Subcutaneous abdominal adipose tissue (tissue), 5 donors: Measurements from ENCODE around the gene ZSWIM2.
"Not testable (repeated sequence)": the region's sequence is repeated elsewhere in the genome, so short reads cannot be mapped to it uniquely, and the experiment has no call there.

ENCODE experiments used
- H3K27ac ChIP-seq: one replicate; pipeline ENCODE4 v1.7.0; 2013; ENCODE audit warnings: low read depth, mild to moderate bottlenecking, inconsistent platforms, low read length, moderate library complexity
- H3K27me3 ChIP-seq, 5 donors: one replicate each; pipeline ENCODE4 v1.7.0; 2013; ENCODE audit warnings: low read length in 5 of 5, inconsistent platforms in 1 of 5; ENCODE audit not compliant: control insufficient read depth in 5 of 5, insufficient read depth in 4 of 5
- H3K36me3 ChIP-seq, 5 donors: one replicate each; pipeline ENCODE4 v1.7.0; 2013; ENCODE audit warnings: low read length in 5 of 5; ENCODE audit not compliant: control insufficient read depth in 5 of 5, insufficient read depth in 5 of 5
- H3K4me1 ChIP-seq, 5 donors: one replicate each; pipeline ENCODE4 v1.7.0; 2013; ENCODE audit warnings: low read length in 5 of 5, mild to moderate bottlenecking in 3 of 5, moderate library complexity in 1 of 5; ENCODE audit not compliant: control insufficient read depth in 5 of 5, insufficient read depth in 5 of 5
- H3K4me3 ChIP-seq, 5 donors: one replicate each; pipeline ENCODE4 v1.7.0; 2013; ENCODE audit warnings: low read length in 5 of 5, low read depth in 1 of 5
- H3K9ac ChIP-seq, 5 donors: one replicate each; pipeline ENCODE4 v1.7.0; 2013; ENCODE audit warnings: low read length in 5 of 5, mild to moderate bottlenecking in 4 of 5, moderate library complexity in 3 of 5
- H3K9me3 ChIP-seq, 5 donors: one replicate each; pipeline ENCODE4 v1.7.0; 2013; ENCODE audit warnings: low read length in 5 of 5; ENCODE audit not compliant: control insufficient read depth in 5 of 5
- donor health status: healthy.
- donor health status: healthy.
- donor health status: healthy.
- donor health status: healthy.
- donor health status: healthy.

ZSWIM2 gene

DNA sequence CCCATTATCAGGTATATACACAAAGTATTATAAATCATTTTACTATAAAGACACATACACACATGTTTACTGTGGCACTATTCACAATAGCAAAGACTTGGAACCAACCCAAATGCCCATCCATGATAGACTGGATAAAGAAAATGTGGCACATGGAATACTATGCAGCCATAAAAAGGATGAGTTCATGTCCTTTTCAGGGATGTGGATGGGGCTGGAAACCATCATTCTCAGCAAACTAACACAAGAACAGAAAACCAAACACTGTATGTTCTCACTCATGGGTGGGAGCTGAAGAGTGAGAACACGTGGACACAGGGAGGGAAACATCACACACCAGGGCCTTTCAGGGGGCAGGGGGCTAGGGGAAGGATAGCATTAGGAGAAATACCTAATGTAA lies 50.4 kb downstream of the ZSWIM2 start:
- not testable (repeated sequence) for H3K27ac ChIP-seq, H3K4me1 ChIP-seq, H3K9me3 ChIP-seq, H3K27me3 ChIP-seq, H3K4me3 ChIP-seq, H3K9ac ChIP-seq, H3K36me3 ChIP-seq

DNA sequence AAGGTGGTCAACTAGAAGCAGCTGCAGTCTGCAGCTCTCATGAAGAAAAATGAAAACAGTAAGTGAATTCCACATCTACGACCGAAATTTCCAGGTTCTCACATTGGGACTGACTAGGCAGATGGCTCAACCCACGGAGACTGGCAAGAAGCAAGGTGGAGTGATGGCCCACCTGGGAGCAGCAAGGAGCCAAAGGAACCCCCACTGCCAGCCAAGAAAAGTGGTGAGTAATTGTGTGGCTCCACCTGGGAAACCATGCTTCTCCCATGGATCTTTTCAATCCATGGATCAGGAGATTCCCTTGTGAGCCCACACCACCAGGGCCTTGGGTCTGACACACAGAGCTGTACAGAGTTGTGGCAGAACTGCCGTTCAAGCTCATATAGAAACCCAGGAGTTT lies 64.0 kb downstream of the ZSWIM2 start:
- no peaks in the 10 kb centered on the region for H3K27me3 ChIP-seq
- H3K4me1 ChIP-seq, result no peaks in the 10 kb centered on the region
- no peak overlapping the region for H3K4me3 ChIP-seq
- H3K36me3 ChIP-seq, result no peaks in the 10 kb centered on the region
- H3K27ac ChIP-seq, result no peak overlapping the region
- no peak overlapping the region for H3K9ac ChIP-seq
- peaks cover 2 to 13% (median 7%) of the 10 kb centered on the region in 5 donors for H3K9me3 ChIP-seq

DNA sequence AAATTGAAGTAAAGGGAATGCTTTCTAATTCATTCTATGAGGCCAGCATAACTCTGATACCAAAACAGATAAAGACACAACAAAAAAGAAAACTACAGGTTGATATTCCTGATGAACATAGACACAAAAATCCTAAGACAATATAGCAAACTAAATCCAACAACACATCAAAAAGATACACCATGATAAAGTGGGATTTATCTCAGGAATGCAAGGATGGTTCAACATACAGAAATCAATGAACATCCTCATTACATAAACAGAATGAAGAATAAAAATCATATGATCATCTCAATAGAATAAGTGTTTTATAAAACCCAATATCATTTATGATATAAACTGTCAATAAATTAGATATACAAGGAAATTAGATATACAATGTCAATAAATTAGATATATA lies 65.7 kb downstream of the ZSWIM2 start:
- Histone ChIP-seq H3K36me3 (no peaks in the 10 kb centered on the region), H3K27me3 (no peaks in the 10 kb centered on the region), H3K27ac (no peak overlapping the region), H3K4me3 (no peak overlapping the region), H3K9ac (no peak overlapping the region), H3K9me3 (peaks cover 2 to 13% (median 7%) of the 10 kb centered on the region in 5 donors), H3K4me1 (no peaks in the 10 kb centered on the region)

DNA sequence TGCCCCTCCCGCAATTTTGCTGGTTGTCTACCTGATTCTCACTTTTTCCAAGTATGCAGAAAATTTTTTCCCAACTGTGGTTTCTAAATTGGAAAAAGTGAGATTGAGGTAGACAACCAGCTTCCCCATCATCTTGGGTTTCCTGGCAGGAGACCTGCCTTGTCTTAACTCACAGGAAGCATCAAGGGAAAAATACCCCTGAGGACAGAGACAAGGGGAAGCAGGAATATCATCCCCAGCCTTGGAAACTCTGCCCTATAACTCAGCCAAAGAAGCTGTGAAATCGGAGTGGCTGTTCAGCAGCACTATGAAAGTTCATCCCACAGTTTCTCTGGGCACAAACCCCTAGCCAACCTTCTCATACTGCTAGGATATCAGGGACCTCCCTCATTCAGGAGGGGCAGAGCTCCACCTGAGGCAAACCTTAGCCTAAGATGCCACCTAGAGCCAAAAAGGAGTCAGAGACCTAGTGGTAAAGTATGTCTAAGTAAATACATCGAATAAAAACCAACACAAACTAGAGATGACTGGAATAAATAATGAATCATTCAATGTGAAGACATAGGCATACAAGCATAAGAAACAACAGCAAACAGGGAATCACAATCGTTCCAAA lies 68.2 kb downstream of the ZSWIM2 start:
- no peak overlapping the region for H3K27ac ChIP-seq
- no peak overlapping the region for H3K9ac ChIP-seq
- peaks cover 0 to 13% (median 7%) of the 10 kb centered on the region in 5 donors for H3K9me3 ChIP-seq
- H3K4me1 ChIP-seq, result no peaks in the 10 kb centered on the region
- H3K4me3 ChIP-seq, result no peak overlapping the region
- no peaks in the 10 kb centered on the region for H3K36me3 ChIP-seq
- no peaks in the 10 kb centered on the region for H3K27me3 ChIP-seq
